LHCN-M2 (cell line): ENCODE measurements around the gene SSBP2. TPM values are rescaled to one million over a fixed set of nuclear protein-coding genes. Genes with fewer than 3 reads are reported as not detected.
"Not testable (repeated sequence)": the region's sequence is repeated elsewhere in the genome, so short reads cannot be mapped to it uniquely, and the experiment has no call there.

ENCODE experiments used
- DNase-seq: peaks from one replicate; pipeline ENCODE4 v3.0.0-alpha.2; 2012; ENCODE audit warnings: low read depth
- total RNA-seq: library from RNA; depleted of rRNA; stranded (reverse); fragments of >200 nt; gene quantifications from 2 replicates; pipeline ENCODE4 v1.2.3, GENCODE V29; 2014

Gene SSBP2
- total RNA-seq, 1 experiment from 2014 or later, result 27.2 TPM

GRCh38 chr5:81660624-81661023 lies 90.3 kb downstream of the SSBP2 start:
- not testable (repeated sequence) for DNase-seq

GRCh38 chr5:81657386-81657785 lies 93.5 kb downstream of the SSBP2 start:
- no peak for DNase-seq

GRCh38 chr5:81656783-81657182 lies 94.1 kb downstream of the SSBP2 start:
- no peak for DNase-seq

- peak; percentile 19 for DNase-seq
Measured at GRCh38 chr5:81650987-81651386, 99.9 kb downstream of the SSBP2 start.

GRCh38 chr5:81646469-81646995 lies 104.4 kb downstream of the SSBP2 start:
- DNase-seq, result no peak

GRCh38 chr5:81642210-81642609 lies 108.7 kb downstream of the SSBP2 start:
- no peak for DNase-seq

- no peak for DNase-seq
Measured at GRCh38 chr5:81639556-81639955, 111.3 kb downstream of the SSBP2 start.

- DNase-seq, result no peak
Measured at GRCh38 chr5:81638471-81638870, 112.4 kb downstream of the SSBP2 start.

- DNase-seq, result no peak
Measured at GRCh38 chr5:81633891-81634290, 117.0 kb downstream of the SSBP2 start.

GRCh38 chr5:81633471-81633870 lies 117.4 kb downstream of the SSBP2 start:
- no peak for DNase-seq

GRCh38 chr5:81632679-81633078 lies 118.2 kb downstream of the SSBP2 start:
- no peak for DNase-seq

- DNase-seq, result no peak
Measured at GRCh38 chr5:81631621-81632020, 119.3 kb downstream of the SSBP2 start.

- peak; percentile 91 for DNase-seq
Measured at GRCh38 chr5:81631124-81631523, 119.8 kb downstream of the SSBP2 start.

- DNase-seq, result no peak
Measured at GRCh38 chr5:81630684-81631083, 120.2 kb downstream of the SSBP2 start.

GRCh38 chr5:81629986-81630385 lies 120.9 kb downstream of the SSBP2 start:
- DNase-seq, result no peak

GRCh38 chr5:81628061-81628460 lies 122.8 kb downstream of the SSBP2 start:
- DNase-seq, result not testable (repeated sequence)

- peak; percentile 93 for DNase-seq
Measured at GRCh38 chr5:81626524-81626923, 124.4 kb downstream of the SSBP2 start.

GRCh38 chr5:81609810-81610375 lies 141.0 kb downstream of the SSBP2 start:
- no peak for DNase-seq

GRCh38 chr5:81608976-81609375 lies 141.9 kb downstream of the SSBP2 start:
- DNase-seq, result no peak

GRCh38 chr5:81607693-81608092 lies 143.2 kb downstream of the SSBP2 start:
- no peak for DNase-seq

- DNase-seq, result no peak
Measured at GRCh38 chr5:81606150-81606549, 144.7 kb downstream of the SSBP2 start.

GRCh38 chr5:81605299-81605698 lies 145.6 kb downstream of the SSBP2 start:
- DNase-seq, result no peak

- no peak for DNase-seq
Measured at GRCh38 chr5:81604193-81604592, 146.7 kb downstream of the SSBP2 start.

- peak; percentile 10 for DNase-seq
Measured at GRCh38 chr5:81601919-81602318, 149.0 kb downstream of the SSBP2 start.
